Progenitor cell of endocrine pancreas (in vitro differentiated cells): ENCODE results near the gene ADCY10. TPM values are rescaled to one million over a fixed set of nuclear protein-coding genes. Genes with fewer than 3 reads are reported as not detected.
"Not testable (repeated sequence)": the region's sequence is repeated elsewhere in the genome, so short reads cannot be mapped to it uniquely, and the experiment has no call there.

Source experiments
- DNase-seq: peaks from one replicate; pipeline ENCODE4 v3.0.0; 2021; ENCODE audit warnings: low spot score; ENCODE audit not compliant: unreplicated experiment
- H3K27ac Mint-ChIP-seq: 2 replicates; pipeline ENCODE4 v1.8.0; 2021; ENCODE audit warnings: mild to moderate bottlenecking, moderate library complexity, mixed read lengths
- H3K27me3 Mint-ChIP-seq: 2 replicates; pipeline ENCODE4 v1.8.0; 2021; ENCODE audit warnings: mixed read lengths
- H3K36me3 Mint-ChIP-seq: 2 replicates; pipeline ENCODE4 v1.8.0; 2022; ENCODE audit warnings: mixed read lengths; ENCODE audit not compliant: insufficient read depth
- H3K4me1 Mint-ChIP-seq: 2 replicates; pipeline ENCODE4 v1.8.0; 2021; ENCODE audit warnings: low read depth, mixed read lengths
- H3K4me3 Mint-ChIP-seq: 2 replicates; pipeline ENCODE4 v1.8.0; 2021; ENCODE audit warnings: low read depth, mild to moderate bottlenecking, moderate library complexity, mixed read lengths
- H3K9me3 Mint-ChIP-seq: 2 replicates; pipeline ENCODE4 v1.8.0; 2021; ENCODE audit warnings: low read depth, mixed read lengths
- total RNA-seq: library from RNA; stranded (reverse); gene quantifications from 2 replicates; pipeline ENCODE4 v1.2.1, GENCODE V29; 2021
- TF ChIP-seq, protein P1 (sequence below): fragments of 200-600 bp; sonication (generic); IDR thresholded peaks from one replicate; pipeline ENCODE4 v1.5.0; 2021; ENCODE audit warnings: antibody characterized with exemption, mild to moderate bottlenecking; ENCODE audit not compliant: unreplicated experiment

Gene ADCY10
- total RNA-seq, 1 donor from 2014 or later, result 0.60 TPM

DNA sequence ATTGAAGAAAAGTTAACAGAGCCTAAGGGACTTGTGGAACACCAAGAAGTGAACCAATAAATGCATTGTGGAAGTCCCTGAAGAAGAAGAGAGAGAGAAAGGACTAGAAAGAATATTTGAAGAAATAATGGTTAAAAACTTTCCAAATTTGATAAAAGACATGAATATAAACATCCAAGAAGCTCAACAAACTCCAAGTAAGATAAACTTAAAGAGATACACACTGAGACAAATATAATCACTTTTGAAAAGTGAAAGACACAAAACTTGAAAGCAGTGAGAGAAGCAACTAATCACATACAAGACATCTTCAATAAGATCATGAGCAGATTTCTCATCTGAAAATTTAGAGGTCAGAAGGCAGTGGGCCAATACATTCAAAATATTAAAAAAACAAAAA, 101.0 kb downstream of the ADCY10 start:
- Mint-ChIP-seq H3K27ac (no peak overlapping the region), H3K27me3 (no peaks in the 10 kb centered on the region), H3K4me3 (no peak overlapping the region), H3K4me1 (peaks cover 4% of the 10 kb centered on the region), H3K36me3 (peaks cover 30% of the 10 kb centered on the region), H3K9me3 (peaks cover 42% of the 10 kb centered on the region)
- TF ChIP-seq, protein P1, sequence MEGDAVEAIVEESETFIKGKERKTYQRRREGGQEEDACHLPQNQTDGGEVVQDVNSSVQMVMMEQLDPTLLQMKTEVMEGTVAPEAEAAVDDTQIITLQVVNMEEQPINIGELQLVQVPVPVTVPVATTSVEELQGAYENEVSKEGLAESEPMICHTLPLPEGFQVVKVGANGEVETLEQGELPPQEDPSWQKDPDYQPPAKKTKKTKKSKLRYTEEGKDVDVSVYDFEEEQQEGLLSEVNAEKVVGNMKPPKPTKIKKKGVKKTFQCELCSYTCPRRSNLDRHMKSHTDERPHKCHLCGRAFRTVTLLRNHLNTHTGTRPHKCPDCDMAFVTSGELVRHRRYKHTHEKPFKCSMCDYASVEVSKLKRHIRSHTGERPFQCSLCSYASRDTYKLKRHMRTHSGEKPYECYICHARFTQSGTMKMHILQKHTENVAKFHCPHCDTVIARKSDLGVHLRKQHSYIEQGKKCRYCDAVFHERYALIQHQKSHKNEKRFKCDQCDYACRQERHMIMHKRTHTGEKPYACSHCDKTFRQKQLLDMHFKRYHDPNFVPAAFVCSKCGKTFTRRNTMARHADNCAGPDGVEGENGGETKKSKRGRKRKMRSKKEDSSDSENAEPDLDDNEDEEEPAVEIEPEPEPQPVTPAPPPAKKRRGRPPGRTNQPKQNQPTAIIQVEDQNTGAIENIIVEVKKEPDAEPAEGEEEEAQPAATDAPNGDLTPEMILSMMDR, result no peak
- DNase-seq, result no peak

DNA sequence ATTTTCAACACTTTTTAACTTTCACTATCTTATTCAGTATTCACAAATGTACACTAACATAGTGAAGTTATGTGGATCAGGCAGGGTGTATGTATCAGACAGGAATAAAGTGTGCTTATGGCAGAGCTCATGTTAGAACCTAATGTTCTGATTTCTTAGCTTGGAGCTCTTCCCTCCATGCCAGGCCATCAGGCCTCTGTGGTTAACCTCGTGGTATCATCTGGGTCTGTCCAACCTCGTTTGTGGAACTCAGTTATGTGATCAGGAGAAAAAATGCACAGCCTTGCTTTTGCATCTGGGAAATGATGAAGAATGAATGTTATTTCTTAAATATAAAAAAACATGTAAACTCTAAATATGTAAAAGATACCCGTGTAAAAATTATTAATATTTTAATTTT, 105.2 kb downstream of the ADCY10 start:
- H3K27ac Mint-ChIP-seq, result no peak overlapping the region
- TF ChIP-seq, protein P1, result no peak
- H3K27me3 Mint-ChIP-seq, result no peaks in the 10 kb centered on the region
- H3K36me3 Mint-ChIP-seq, result peaks cover 17% of the 10 kb centered on the region
- no peaks in the 10 kb centered on the region for H3K4me1 Mint-ChIP-seq
- no peak overlapping the region for H3K4me3 Mint-ChIP-seq
- no peak for DNase-seq
- peaks cover 23% of the 10 kb centered on the region for H3K9me3 Mint-ChIP-seq

DNA sequence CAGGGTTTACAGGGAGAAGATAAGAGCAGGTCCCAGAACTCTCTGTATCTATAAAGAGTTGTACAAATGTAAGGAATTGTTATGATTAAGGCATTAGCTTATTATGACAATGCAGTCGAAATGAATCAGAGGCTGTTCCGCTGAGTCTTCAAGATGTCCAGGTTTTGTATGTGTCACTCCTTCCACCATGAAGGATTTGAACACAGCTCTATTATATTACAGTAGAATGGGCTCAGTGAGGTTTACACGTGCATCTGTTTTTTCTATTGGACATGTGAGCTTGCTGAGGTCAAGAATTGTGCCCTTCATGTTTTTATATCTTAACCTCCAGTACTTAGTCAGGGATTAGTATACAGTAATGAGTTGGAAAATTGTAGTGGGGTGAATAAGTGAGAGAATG, 105.8 kb downstream of the ADCY10 start:
- Mint-ChIP-seq H3K9me3 (peaks cover 21% of the 10 kb centered on the region), H3K27me3 (no peaks in the 10 kb centered on the region), H3K36me3 (peaks cover 17% of the 10 kb centered on the region), H3K4me1 (peaks cover 2% of the 10 kb centered on the region), H3K4me3 (no peak overlapping the region), H3K27ac (no peak overlapping the region)
- no peak for DNase-seq
- TF ChIP-seq, protein P1, result no peak

DNA sequence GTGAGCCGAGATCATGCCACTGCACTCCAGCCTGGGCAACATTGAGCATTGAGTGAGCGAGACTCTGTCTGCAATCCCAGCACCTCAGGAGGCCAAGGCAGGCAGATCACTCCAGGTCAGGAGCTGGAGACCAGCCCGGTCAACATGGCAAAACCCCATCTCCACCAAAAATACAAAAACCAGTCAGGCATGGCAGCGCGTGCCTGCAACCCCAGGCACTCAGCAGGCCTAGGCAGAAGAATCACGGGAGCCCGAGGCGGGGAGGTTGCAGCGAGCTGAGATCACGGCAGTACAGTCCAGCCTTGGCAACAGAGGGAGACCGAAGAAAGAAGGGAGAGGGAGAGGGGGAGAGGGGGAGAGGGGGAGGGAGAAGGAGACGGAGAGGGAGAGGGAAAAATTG, 107.3 kb downstream of the ADCY10 start:
- not testable (repeated sequence) for DNase-seq, H3K4me1 Mint-ChIP-seq, H3K27me3 Mint-ChIP-seq, H3K27ac Mint-ChIP-seq, H3K4me3 Mint-ChIP-seq
- Mint-ChIP-seq H3K9me3 (peaks cover 15% of the 10 kb centered on the region), H3K36me3 (peaks cover 16% of the 10 kb centered on the region)

DNA sequence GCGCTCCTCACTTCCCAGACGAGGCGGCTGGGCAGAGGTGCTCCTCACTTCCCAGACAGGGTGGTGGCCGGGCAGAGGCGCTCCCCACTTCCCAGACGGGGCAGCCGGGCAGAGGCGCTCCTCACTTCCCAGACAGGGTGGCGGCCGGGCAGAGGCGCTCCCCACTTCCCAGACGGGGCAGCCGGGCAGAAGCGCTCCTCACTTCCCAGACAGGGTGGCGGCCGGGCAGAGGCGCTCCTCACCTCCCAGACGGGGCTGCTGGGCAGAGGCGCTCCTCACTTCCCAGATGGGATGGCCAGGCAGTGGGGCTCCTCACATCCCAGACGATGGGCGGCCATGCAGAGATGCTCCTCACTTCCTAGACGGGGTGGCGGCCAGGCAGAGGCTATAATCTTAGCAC, 107.7 kb downstream of the ADCY10 start:
- H3K4me3 Mint-ChIP-seq, result not testable (repeated sequence)

DNA sequence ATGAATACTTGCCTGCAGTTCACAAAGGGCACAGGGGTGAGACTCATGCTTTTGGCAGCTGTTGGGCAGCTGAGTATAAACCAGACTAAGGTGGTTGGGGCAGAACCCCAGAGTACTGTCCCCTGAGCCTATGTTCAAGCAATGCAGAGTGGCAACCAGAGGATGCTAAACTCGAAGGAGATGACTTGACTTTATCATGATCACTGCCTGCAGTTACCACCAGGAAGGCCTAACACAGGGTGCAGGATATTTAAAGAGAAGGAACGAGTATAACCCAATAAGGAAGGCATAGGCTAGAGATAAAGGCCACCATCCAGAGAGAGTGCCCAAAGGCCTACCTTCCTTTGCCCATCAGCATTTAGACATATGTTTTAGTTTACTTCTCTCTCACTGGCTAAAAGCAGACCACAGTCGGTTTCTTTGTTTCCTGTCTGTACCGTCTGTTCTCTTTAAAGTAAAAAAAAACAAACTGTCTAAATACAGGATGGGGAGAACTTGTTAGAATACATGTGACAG, 108.8 kb downstream of the ADCY10 start:
- Mint-ChIP-seq H3K4me1 (peaks cover 2% of the 10 kb centered on the region), H3K27ac (peak overlapping the region; percentile 49), H3K36me3 (peaks cover 18% of the 10 kb centered on the region), H3K9me3 (peaks cover 12% of the 10 kb centered on the region), H3K4me3 (no peak overlapping the region), H3K27me3 (no peaks in the 10 kb centered on the region)
- no peak for DNase-seq
- TF ChIP-seq, protein P1, result no peak

More for the DNA sequence above, 107.7 kb downstream of the ADCY10 start:
- Mint-ChIP-seq H3K9me3 (peaks cover 12% of the 10 kb centered on the region), H3K36me3 (peaks cover 16% of the 10 kb centered on the region)
- not testable (repeated sequence) for H3K27ac Mint-ChIP-seq, H3K4me1 Mint-ChIP-seq, DNase-seq, H3K27me3 Mint-ChIP-seq
